ENCODE measurements around the gene ORMDL2.
A peak's percentile ranks its signal among the peaks of the same experiment; 100 is the strongest.

DNA sequence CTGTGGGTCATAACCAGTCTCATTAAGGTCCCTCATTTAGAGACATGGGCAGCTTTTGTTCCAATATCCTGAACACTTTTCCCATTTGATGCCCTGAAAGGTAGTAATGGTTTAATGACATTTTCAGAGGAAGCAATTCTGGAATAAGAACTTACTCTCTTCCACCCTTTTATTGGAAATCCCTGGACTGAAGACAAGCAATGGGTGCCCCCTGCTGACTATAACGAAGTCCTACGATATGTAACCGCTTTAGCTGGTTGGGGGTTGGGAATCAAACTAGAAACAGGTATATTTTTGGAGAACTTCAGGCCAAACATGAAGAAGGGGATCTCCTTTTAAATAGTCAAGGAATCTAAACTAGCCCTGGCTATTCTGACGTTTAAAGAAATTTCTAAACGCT is 20.8 kb upstream of the ORMDL2 start:
- TF ChIP-seq CTCF (IDR thresholded peaks at IDR 0.05) = peak in 2 of 3 experiments; percentile 30 to 43
- no peak for TF ChIP-seq POLR2A (IDR thresholded peaks at IDR 0.05)

Measured in vagina (tissue), 2 donors.